Measurements from ENCODE around the gene APEH.

GRCh38 chr3:49642708-49643145 lies 31.4 kb upstream of the APEH start:
- TF ChIP-seq CHD2 (IDR thresholded peaks at IDR 0.05; ENCODE audit: low read depth, low read length) = no peak
- no peak for TF ChIP-seq ZKSCAN1 (IDR thresholded peaks at IDR 0.05; ENCODE audit: low read depth, low read length)
- no peak for TF ChIP-seq CEBPG (CRISPR knock-in tag; IDR thresholded peaks at IDR 0.05)
- no peak for TF ChIP-seq CEBPG (tag; conservative IDR thresholded peaks at IDR 0.05 in 1 of 2, IDR thresholded peaks at IDR 0.05 in 1 of 2)
- TF ChIP-seq SETDB1 (IDR thresholded peaks at IDR 0.05; ENCODE audit: low read length) = no peak
- TF ChIP-seq TCF15 (CRISPR knock-in tag; IDR thresholded peaks at IDR 0.05) = no peak
- TF ChIP-seq SRF (CRISPR knock-in tag; IDR thresholded peaks at IDR 0.05) = no peak
- TF ChIP-seq ZNF561 (CRISPR knock-in tag; conservative IDR thresholded peaks at IDR 0.05) = no peak
- TF ChIP-seq AFF4 (CRISPR knock-in tag; IDR thresholded peaks at IDR 0.05) = no peak
- no peak for TF ChIP-seq U2AF1 (optimal IDR thresholded peaks at IDR 0.05; ENCODE audit: low read depth, low read length)
- no peak for TF ChIP-seq BRF2 (IDR thresholded peaks at IDR 0.05; ENCODE audit: borderline replicate concordance, insufficient read depth, insufficient read length)
